Islet of Langerhans (tissue), 1 donor: ENCODE data around the gene ANKDD1A.

Source experiments
- FAIRE-seq: peaks from one replicate; lab custom pipeline; 2011; peaks lifted over from hg19 to GRCh38; lab: Jason Lieb, UNC

ANKDD1A gene

GRCh38 chr15:64970698-64971097 lies 59.0 kb downstream of the ANKDD1A start:
- FAIRE-seq: no peak

GRCh38 chr15:64975390-64975789 lies 63.7 kb downstream of the ANKDD1A start:
- no peak for FAIRE-seq

- FAIRE-seq: no peak
Observed at GRCh38 chr15:64979252-64979710, 67.6 kb downstream of the ANKDD1A start.

- FAIRE-seq: no peak
Observed at GRCh38 chr15:64981812-64982431, 70.2 kb downstream of the ANKDD1A start.

GRCh38 chr15:64982472-64982871 lies 70.8 kb downstream of the ANKDD1A start:
- FAIRE-seq: no peak

GRCh38 chr15:64985366-64986033 lies 73.8 kb downstream of the ANKDD1A start:
- no peak for FAIRE-seq

- FAIRE-seq: no peak
Observed at GRCh38 chr15:64987136-64987535, 75.4 kb downstream of the ANKDD1A start.

GRCh38 chr15:64989416-64990167 lies 77.9 kb downstream of the ANKDD1A start, which contains the start of gene SPG21:
Gene SPG21 (minus strand): TSS chr15:64989914. CDS start chr15:64983569, 6,345 bp downstream.
- no peak for FAIRE-seq

GRCh38 chr15:64990168-64990470 lies 78.4 kb downstream of the ANKDD1A start:
- FAIRE-seq: no peak

GRCh38 chr15:64991536-64992135 lies 79.9 kb downstream of the ANKDD1A start:
- no peak for FAIRE-seq

- FAIRE-seq: no peak
Observed at GRCh38 chr15:64993290-64993689, 81.6 kb downstream of the ANKDD1A start.

GRCh38 chr15:64997066-64997465 lies 85.4 kb downstream of the ANKDD1A start:
- no peak for FAIRE-seq

- FAIRE-seq: no peak
Observed at GRCh38 chr15:64997745-64998375, 86.2 kb downstream of the ANKDD1A start.

GRCh38 chr15:65004993-65005392 lies 93.3 kb downstream of the ANKDD1A start:
- no peak for FAIRE-seq

- FAIRE-seq: no peak
Observed at GRCh38 chr15:65006876-65007275, 95.2 kb downstream of the ANKDD1A start.
